Uterus (tissue), 4 donors: ENCODE results near the gene SLC39A11. TPM values are rescaled to one million over a fixed set of nuclear protein-coding genes. Genes with fewer than 3 reads are reported as not detected.

ENCODE experiments used
- DNase-seq, 2 donors: peaks; one replicate each; pipeline ENCODE4 v3.0.0-alpha.2; 2019 to 2020
- H3K27ac ChIP-seq, 2 donors: fragments of 200-600 bp; sonication (generic); 1 replicate in 1 of 2; 2 replicates in 1 of 2; pipeline ENCODE4 v1.5.1; 2016 to 2018
- H3K27me3 ChIP-seq, 2 donors: fragments of 200-600 bp; sonication (generic); one replicate each; pipeline ENCODE4 v1.5.1; 2018 to 2019; ENCODE audit warnings: control low read depth in 1 of 2
- H3K36me3 ChIP-seq, 2 donors: fragments of 200-600 bp; sonication (generic); one replicate each; pipeline ENCODE4 v1.5.1; 2019; ENCODE audit warnings: control low read depth in 1 of 2
- H3K4me1 ChIP-seq, 2 donors: fragments of 200-600 bp; sonication (generic); one replicate each; pipeline ENCODE4 v1.5.1; 2018 to 2019; ENCODE audit warnings: control low read depth in 1 of 2
- H3K4me3 ChIP-seq, 2 donors: fragments of 200-600 bp; sonication (generic); 1 replicate in 1 of 2; 2 replicates in 1 of 2; pipeline ENCODE4 v1.5.1; 2018 to 2019; ENCODE audit warnings: mild to moderate bottlenecking in 1 of 2
- H3K9me3 ChIP-seq, 2 donors: fragments of 200-600 bp; sonication (generic); one replicate each; pipeline ENCODE4 v1.5.1; 2019; ENCODE audit warnings: control low read depth in 1 of 2
- CTCF ChIP-seq, 4 experiments: fragments of 200-600 bp in 2 of 4; fragments of 450-650 bp in 2 of 4; sonication (generic) in 2 of 4; IDR thresholded peaks; one replicate each; pipeline ENCODE4 v1.5.1; 2016 to 2019; ENCODE audit warnings: antibody characterized with exemption in 4 of 4, mild to moderate bottlenecking in 2 of 4, moderate library complexity in 1 of 4
- POLR2A ChIP-seq, 2 donors: fragments of 450-650 bp; IDR thresholded peaks; one replicate each; pipeline ENCODE4 v1.6.1; 2016; ENCODE audit warnings: antibody characterized with exemption in 2 of 2, mild to moderate bottlenecking in 1 of 2, moderate library complexity in 1 of 2
- intact Hi-C: fragments of 100-400 bp; cut with DNase I; formaldehyde crosslinking; loops from one replicate; pipeline ENCODE4 v1.15.1; 2023; ENCODE audit warnings: low total_unique reads
- total RNA-seq, 4 donors: library from RNA; depleted of rRNA in 3 of 4; stranded (reverse); fragments of >200 nt in 3 of 4; gene quantifications; one replicate each; pipeline versions ENCODE4 v1.1.0 to v1.2.4, GENCODE V29; 2014 to 2023
- donor health status: DM: yes; HTN: yes; CAD: no.

Gene SLC39A11
- total RNA-seq, 4 donors from 2014 or later: 5.4 to 56.2 (median 21.0) TPM

- no peak for DNase-seq
- intact Hi-C loops: no loop called here
These were observed 61.0 kb downstream of the SLC39A11 start for GRCh38 chr17:73031472-73031871.

GRCh38 chr17:73030995-73031394 is 61.5 kb downstream of the SLC39A11 start:
- intact Hi-C loops: no loop called here
- Histone ChIP-seq H3K9me3 (no peaks in the 10 kb centered on the region), H3K27ac (no peak overlapping the region), H3K27me3 (no peaks in the 10 kb centered on the region), H3K36me3 (no peaks in the 10 kb centered on the region), H3K4me3 (no peak overlapping the region), H3K4me1 (no peaks in the 10 kb centered on the region)
- DNase-seq: no peak
- TF ChIP-seq POLR2A (IDR thresholded peaks at IDR 0.05): no peak
- no peak for TF ChIP-seq CTCF (IDR thresholded peaks at IDR 0.05)

More at GRCh38 chr17:73031472-73031871, 61.0 kb downstream of the SLC39A11 start:
- H3K9me3 ChIP-seq: no peaks in the 10 kb centered on the region
- H3K27me3 ChIP-seq: no peaks in the 10 kb centered on the region
- H3K36me3 ChIP-seq: no peaks in the 10 kb centered on the region
- H3K27ac ChIP-seq: no peak overlapping the region
- H3K4me1 ChIP-seq: no peaks in the 10 kb centered on the region
- TF ChIP-seq CTCF (IDR thresholded peaks at IDR 0.05) (no peak), POLR2A (IDR thresholded peaks at IDR 0.05) (no peak)
- no peak overlapping the region for H3K4me3 ChIP-seq

GRCh38 chr17:73030501-73030921 is 62.0 kb downstream of the SLC39A11 start:
- Histone ChIP-seq H3K4me1 (no peaks in the 10 kb centered on the region), H3K36me3 (no peaks in the 10 kb centered on the region), H3K27me3 (no peaks in the 10 kb centered on the region), H3K4me3 (no peak overlapping the region), H3K27ac (no peak overlapping the region), H3K9me3 (no peaks in the 10 kb centered on the region)
- TF ChIP-seq POLR2A (IDR thresholded peaks at IDR 0.05): no peak
- no peak for TF ChIP-seq CTCF (IDR thresholded peaks at IDR 0.05)
- intact Hi-C loops: no loop called here
- no peak for DNase-seq

- Histone ChIP-seq H3K4me1 (no peaks in the 10 kb centered on the region), H3K36me3 (no peaks in the 10 kb centered on the region), H3K9me3 (no peaks in the 10 kb centered on the region), H3K27ac (no peak overlapping the region), H3K4me3 (no peak overlapping the region), H3K27me3 (no peaks in the 10 kb centered on the region)
- no peak for DNase-seq
- intact Hi-C loops: no loop called here
- TF ChIP-seq CTCF (IDR thresholded peaks at IDR 0.05) (no peak), POLR2A (IDR thresholded peaks at IDR 0.05) (no peak)
These were observed 62.5 kb downstream of the SLC39A11 start for GRCh38 chr17:73029991-73030390.

GRCh38 chr17:73029021-73029420 is 63.5 kb downstream of the SLC39A11 start:
- Histone ChIP-seq H3K9me3 (no peaks in the 10 kb centered on the region), H3K4me3 (no peak overlapping the region), H3K27ac (no peak overlapping the region), H3K4me1 (no peaks in the 10 kb centered on the region), H3K36me3 (no peaks in the 10 kb centered on the region), H3K27me3 (no peaks in the 10 kb centered on the region)
- intact Hi-C loops: no loop called here
- no peak for TF ChIP-seq CTCF (IDR thresholded peaks at IDR 0.05)
- TF ChIP-seq POLR2A (IDR thresholded peaks at IDR 0.05): no peak
- DNase-seq: no peak
